Measurements from ENCODE around the gene EDN2.
A peak's percentile ranks its signal among the peaks of the same experiment; 100 is the strongest.

Gene EDN2

GRCh38 chr1:41434748-41435449 is 49.6 kb downstream of the EDN2 start:
- no peak for DNase-seq

- DNase-seq, result no peak
Observed at GRCh38 chr1:41434306-41434705, 50.2 kb downstream of the EDN2 start.

- DNase-seq, result no peak
Observed at GRCh38 chr1:41433501-41433900, 51.0 kb downstream of the EDN2 start.

GRCh38 chr1:41432481-41433280 is 51.8 kb downstream of the EDN2 start:
- peak; percentile 78 for DNase-seq

GRCh38 chr1:41431490-41432350 is 52.8 kb downstream of the EDN2 start:
- DNase-seq, result no peak

GRCh38 chr1:41430582-41430981 is 53.9 kb downstream of the EDN2 start:
- DNase-seq, result no peak

- DNase-seq, result no peak
Observed at GRCh38 chr1:41430069-41430468, 54.4 kb downstream of the EDN2 start.

GRCh38 chr1:41429641-41430035 is 54.8 kb downstream of the EDN2 start:
- DNase-seq, result no peak

Data from MV-4-11 (cell line).